ENCODE data around the gene ATP5F1C.
A peak's percentile ranks its signal among the peaks of the same experiment; 100 is the strongest.
"Not testable (repeated sequence)": the region's sequence is repeated elsewhere in the genome, so short reads cannot be mapped to it uniquely, and the experiment has no call there.

Gene ATP5F1C

GRCh38 chr10:7773845-7774801 lies 13.9 kb upstream of the ATP5F1C start:
- Histone ChIP-seq H3K79me2 (ENCODE audit: insufficient read depth, low read depth) (no peaks in the 10 kb centered on the region), H3K27me3 (ENCODE audit: insufficient read depth, low read depth) (no peaks in the 10 kb centered on the region), H2AFZ (ENCODE audit: low read depth) (no peak overlapping the region), H3K27ac (no peak overlapping the region), H3K4me3 (IDR thresholded peaks at IDR 0.05; ENCODE audit: insufficient read depth, low read depth, low read length) (no peak overlapping the region), H3K4me1 (ENCODE audit: low read depth, poor library complexity, severe bottlenecking) (no peaks in the 10 kb centered on the region), H3K9ac (no peak overlapping the region), H3K4me2 (no peak overlapping the region), H3K36me3 (ENCODE audit: insufficient read depth) (peaks cover 6% of the 10 kb centered on the region; the same call in 1 of the 2 replicates), H4K20me1 (ENCODE audit: insufficient read depth) (no peaks in the 10 kb centered on the region; the same call in 1 of the 2 replicates)
- no peak for TF ChIP-seq CTCF (conservative IDR thresholded peaks at IDR 0.05; ENCODE audit: low read depth, low read length)

- Histone ChIP-seq H3K9ac (no peak overlapping the region), H3K4me1 (ENCODE audit: low read depth, poor library complexity, severe bottlenecking) (peaks cover 3% of the 10 kb centered on the region), H3K79me2 (ENCODE audit: insufficient read depth, low read depth) (no peaks in the 10 kb centered on the region; the same call in 1 of the 2 replicates), H3K36me3 (ENCODE audit: insufficient read depth) (peaks cover 6% of the 10 kb centered on the region; the same call in 1 of the 2 replicates), H3K4me3 (IDR thresholded peaks at IDR 0.05; ENCODE audit: insufficient read depth, low read depth, low read length) (no peak overlapping the region), H3K27ac (no peak overlapping the region), H3K27me3 (ENCODE audit: insufficient read depth, low read depth) (no peaks in the 10 kb centered on the region), H2AFZ (ENCODE audit: low read depth) (no peak overlapping the region), H3K4me2 (no peak overlapping the region), H4K20me1 (ENCODE audit: insufficient read depth) (no peaks in the 10 kb centered on the region; the same call in 1 of the 2 replicates)
- no peak for TF ChIP-seq CTCF (conservative IDR thresholded peaks at IDR 0.05; ENCODE audit: low read depth, low read length)
Observed at GRCh38 chr10:7776777-7777176, 11.2 kb upstream of the ATP5F1C start.

- H3K36me3 ChIP-seq (ENCODE audit: insufficient read depth); H2AFZ ChIP-seq (ENCODE audit: low read depth); H3K27ac ChIP-seq; H3K9ac ChIP-seq; H3K27me3 ChIP-seq (ENCODE audit: insufficient read depth, low read depth); H4K20me1 ChIP-seq (ENCODE audit: insufficient read depth); H3K4me2 ChIP-seq; H3K4me3 ChIP-seq (IDR thresholded peaks at IDR 0.05; ENCODE audit: insufficient read depth, low read depth, low read length): not testable (repeated sequence)
- peaks cover 47% of the 10 kb centered on the region for H3K79me2 ChIP-seq (ENCODE audit: insufficient read depth, low read depth)
- peaks cover 24% of the 10 kb centered on the region for H3K4me1 ChIP-seq (ENCODE audit: low read depth, poor library complexity, severe bottlenecking)
Observed at GRCh38 chr10:7782194-7782593, 5.8 kb upstream of the ATP5F1C start.

- Histone ChIP-seq H3K36me3 (ENCODE audit: insufficient read depth) (no peaks in the 10 kb centered on the region), H3K4me2 (peak overlapping the region; percentile 49), H4K20me1 (ENCODE audit: insufficient read depth) (peaks cover 25% of the 10 kb centered on the region), H3K27me3 (ENCODE audit: insufficient read depth, low read depth) (no peaks in the 10 kb centered on the region), H3K79me2 (ENCODE audit: insufficient read depth, low read depth) (peaks cover 89% of the 10 kb centered on the region), H3K4me1 (ENCODE audit: low read depth, poor library complexity, severe bottlenecking) (peaks cover 40% of the 10 kb centered on the region), H3K27ac (no peak overlapping the region), H3K4me3 (IDR thresholded peaks at IDR 0.05; ENCODE audit: insufficient read depth, low read depth, low read length) (no peak overlapping the region), H3K9ac (no peak overlapping the region), H2AFZ (ENCODE audit: low read depth) (no peak overlapping the region)
- no peak for TF ChIP-seq CTCF (conservative IDR thresholded peaks at IDR 0.05; ENCODE audit: low read depth, low read length)
Observed at GRCh38 chr10:7786430-7786829, 1.5 kb upstream of the ATP5F1C start.
